Uterus (tissue), 2 donors: Measurements from ENCODE around the gene ZNF799.

Experiments used
- POLR2A ChIP-seq, 2 donors: fragments of 450-650 bp; IDR thresholded peaks; one replicate each; pipeline ENCODE4 v1.6.1; 2016; ENCODE audit warnings: antibody characterized with exemption in 2 of 2, mild to moderate bottlenecking in 1 of 2, moderate library complexity in 1 of 2
- TF ChIP-seq, protein P1 (sequence below), 4 experiments: fragments of 200-600 bp in 2 of 4; fragments of 450-650 bp in 2 of 4; sonication (generic) in 2 of 4; IDR thresholded peaks; one replicate each; pipeline ENCODE4 v1.5.1; 2016 to 2019; ENCODE audit warnings: antibody characterized with exemption in 4 of 4, mild to moderate bottlenecking in 2 of 4, moderate library complexity in 1 of 4

DNA sequence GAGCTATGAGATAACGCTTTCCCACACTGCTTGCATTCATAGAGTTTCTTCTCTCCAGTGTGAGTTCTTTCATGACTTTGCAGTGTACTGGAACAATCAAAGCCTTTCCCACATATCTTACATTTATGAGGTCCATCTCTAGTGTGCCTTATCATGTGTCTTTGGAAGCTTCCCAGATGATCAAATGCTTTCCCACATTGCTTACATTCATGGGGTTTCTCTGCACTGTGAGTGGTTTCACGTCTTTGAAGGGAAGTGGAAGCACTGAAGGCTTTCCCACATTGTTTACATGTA, 20.7 kb downstream of the ZNF799 start:
- TF ChIP-seq, protein P1, sequence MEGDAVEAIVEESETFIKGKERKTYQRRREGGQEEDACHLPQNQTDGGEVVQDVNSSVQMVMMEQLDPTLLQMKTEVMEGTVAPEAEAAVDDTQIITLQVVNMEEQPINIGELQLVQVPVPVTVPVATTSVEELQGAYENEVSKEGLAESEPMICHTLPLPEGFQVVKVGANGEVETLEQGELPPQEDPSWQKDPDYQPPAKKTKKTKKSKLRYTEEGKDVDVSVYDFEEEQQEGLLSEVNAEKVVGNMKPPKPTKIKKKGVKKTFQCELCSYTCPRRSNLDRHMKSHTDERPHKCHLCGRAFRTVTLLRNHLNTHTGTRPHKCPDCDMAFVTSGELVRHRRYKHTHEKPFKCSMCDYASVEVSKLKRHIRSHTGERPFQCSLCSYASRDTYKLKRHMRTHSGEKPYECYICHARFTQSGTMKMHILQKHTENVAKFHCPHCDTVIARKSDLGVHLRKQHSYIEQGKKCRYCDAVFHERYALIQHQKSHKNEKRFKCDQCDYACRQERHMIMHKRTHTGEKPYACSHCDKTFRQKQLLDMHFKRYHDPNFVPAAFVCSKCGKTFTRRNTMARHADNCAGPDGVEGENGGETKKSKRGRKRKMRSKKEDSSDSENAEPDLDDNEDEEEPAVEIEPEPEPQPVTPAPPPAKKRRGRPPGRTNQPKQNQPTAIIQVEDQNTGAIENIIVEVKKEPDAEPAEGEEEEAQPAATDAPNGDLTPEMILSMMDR (IDR thresholded peaks at IDR 0.05) = no peak
- no peak for TF ChIP-seq POLR2A (IDR thresholded peaks at IDR 0.05)
